Measurements from ENCODE around the gene SLC19A1.

SLC19A1 gene

GRCh38 chr21:45493401-45494001 is 48.7 kb downstream of the SLC19A1 start:
- no peak for TF ChIP-seq CTCF (IDR thresholded peaks at IDR 0.05)

- TF ChIP-seq CTCF (IDR thresholded peaks at IDR 0.05), result no peak
Observed at GRCh38 chr21:45492765-45493164, 49.5 kb downstream of the SLC19A1 start.

- no peak for TF ChIP-seq CTCF (IDR thresholded peaks at IDR 0.05)
Observed at GRCh38 chr21:45491623-45492022, 50.6 kb downstream of the SLC19A1 start.

- TF ChIP-seq CTCF (IDR thresholded peaks at IDR 0.05), result no peak
Observed at GRCh38 chr21:45491056-45491455, 51.2 kb downstream of the SLC19A1 start.

- no peak for TF ChIP-seq CTCF (IDR thresholded peaks at IDR 0.05)
Observed at GRCh38 chr21:45490049-45490731, 52.0 kb downstream of the SLC19A1 start.

GRCh38 chr21:45489722-45489982 is 52.6 kb downstream of the SLC19A1 start:
- no peak for TF ChIP-seq CTCF (IDR thresholded peaks at IDR 0.05)

GRCh38 chr21:45488931-45489721 is 53.1 kb downstream of the SLC19A1 start:
- TF ChIP-seq CTCF (IDR thresholded peaks at IDR 0.05), result no peak
